NCI-H526 (cell line): ENCODE measurements around the gene CCDC152.
A peak's percentile ranks its signal among the peaks of the same experiment; 100 is the strongest.

Experiments used
- DNase-seq, 2 experiments: peaks; one replicate each; lab custom pipeline; 2025; lab: John Stamatoyannopoulos, UW

CCDC152 gene

DNA sequence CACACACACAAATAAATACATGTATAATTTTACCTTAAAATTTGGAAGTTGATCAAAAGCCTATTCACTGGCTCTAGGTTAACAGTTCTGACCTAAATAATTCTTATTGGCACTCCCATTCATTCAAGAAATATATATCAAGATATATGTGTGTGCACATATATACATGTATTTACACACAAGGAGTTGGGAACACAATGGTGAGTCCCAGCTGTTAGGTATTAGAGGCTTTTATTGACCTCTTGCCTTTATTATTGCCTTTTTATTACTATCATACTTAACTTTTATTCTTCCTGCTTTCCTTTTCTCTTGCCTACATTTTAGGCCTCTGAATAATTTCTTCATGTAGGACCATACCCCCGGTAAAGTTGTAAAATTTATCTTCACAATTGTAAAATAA, 25.0 kb downstream of the CCDC152 start:
- DNase-seq: no peak

DNA sequence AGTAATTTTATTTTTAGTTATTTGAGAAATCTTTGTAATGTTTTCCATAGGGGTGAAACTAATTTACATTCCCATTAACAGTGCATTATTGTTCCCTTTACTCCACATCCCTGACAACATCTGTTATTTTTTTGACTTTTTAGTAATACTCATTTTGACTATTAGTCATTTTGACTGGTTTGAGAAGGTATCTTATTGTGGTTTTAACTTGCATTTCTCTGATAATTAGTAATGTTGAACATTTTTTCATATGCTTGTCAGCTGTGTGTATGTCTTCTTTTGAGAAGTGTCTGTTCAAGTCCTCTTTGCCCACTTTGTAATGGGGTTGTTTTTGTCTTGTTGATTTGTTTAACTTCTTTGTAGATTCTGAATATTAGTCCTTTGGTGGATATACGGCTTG, 27.5 kb downstream of the CCDC152 start:
- no peak for DNase-seq

DNA sequence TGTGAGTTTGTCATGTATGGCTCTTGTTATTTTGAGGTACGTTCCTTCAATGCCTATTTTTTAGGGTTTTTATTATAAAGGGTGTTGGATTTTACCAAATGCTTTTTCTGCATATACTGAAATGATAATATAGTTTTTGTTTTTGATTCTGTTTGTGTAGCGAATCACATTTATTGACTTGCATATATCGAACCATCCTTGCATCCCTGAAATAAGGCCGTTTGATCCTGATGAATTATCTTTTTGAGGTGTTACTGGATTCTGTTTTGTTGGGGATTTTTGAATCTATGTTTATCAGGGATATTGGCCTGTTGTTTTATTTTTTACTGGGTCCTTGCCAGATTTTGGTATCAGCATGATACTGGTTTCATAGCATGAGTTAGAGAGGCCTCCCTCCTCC, 29.1 kb downstream of the CCDC152 start:
- no peak for DNase-seq

DNA sequence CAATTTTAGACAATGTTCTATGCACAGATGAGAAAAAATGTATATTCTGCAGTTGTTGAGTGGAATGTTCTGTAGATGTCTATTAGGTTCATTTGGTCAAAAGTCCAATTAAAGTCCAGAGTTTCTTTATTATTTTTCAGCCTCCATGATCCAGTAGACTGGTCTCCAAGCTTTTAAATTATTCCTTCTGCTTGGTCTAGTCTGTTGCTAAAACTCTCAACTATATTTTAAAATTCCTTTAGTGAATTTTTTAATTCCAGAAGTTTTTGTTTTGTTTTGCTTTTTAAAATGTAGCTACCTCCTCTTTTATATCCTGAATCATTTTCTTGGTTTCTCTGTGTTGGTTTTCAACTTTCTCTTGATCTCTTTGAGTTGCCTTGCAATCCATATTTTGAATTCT, 30.5 kb downstream of the CCDC152 start:
- DNase-seq: no peak

DNA sequence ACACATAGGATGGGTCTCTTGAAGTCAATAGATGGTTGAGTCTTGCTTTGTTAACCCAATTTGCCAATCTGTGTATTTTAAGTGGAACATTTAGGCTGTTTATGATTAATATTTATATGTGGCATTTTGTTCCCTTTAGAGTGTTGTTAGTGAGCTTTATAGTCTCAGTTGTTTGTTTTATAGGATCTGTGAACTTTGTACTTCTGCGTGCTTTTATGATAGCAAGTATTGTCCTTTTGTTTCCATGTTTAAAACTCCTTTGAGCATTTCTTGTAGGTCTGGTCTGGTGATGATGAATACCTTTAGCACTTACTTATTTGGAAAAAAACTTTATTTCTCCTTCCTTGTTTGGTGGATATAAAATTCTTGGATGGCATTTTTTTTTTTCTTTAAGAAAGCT, 31.2 kb downstream of the CCDC152 start:
- no peak for DNase-seq

DNA sequence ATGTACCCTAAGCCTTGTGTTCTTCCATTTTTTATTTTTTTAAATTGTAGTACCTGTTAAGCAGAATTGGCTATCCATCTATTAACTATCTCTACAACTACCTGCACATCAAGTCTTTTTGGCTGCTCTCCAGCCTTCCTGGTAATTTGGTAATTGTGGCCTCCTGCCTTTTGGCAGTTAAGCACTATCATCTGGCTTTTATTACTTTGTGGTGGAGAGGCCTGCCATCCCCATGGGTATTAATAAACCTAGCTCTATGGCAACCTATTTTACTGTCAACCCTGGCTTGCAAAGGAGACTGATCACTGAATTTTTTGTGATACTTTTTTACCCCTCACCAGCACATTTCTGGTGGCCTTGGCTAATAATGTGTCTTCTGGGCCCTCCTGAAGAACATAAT, 34.5 kb downstream of the CCDC152 start:
- DNase-seq: peak in 1 of 2 experiments; percentile 20

DNA sequence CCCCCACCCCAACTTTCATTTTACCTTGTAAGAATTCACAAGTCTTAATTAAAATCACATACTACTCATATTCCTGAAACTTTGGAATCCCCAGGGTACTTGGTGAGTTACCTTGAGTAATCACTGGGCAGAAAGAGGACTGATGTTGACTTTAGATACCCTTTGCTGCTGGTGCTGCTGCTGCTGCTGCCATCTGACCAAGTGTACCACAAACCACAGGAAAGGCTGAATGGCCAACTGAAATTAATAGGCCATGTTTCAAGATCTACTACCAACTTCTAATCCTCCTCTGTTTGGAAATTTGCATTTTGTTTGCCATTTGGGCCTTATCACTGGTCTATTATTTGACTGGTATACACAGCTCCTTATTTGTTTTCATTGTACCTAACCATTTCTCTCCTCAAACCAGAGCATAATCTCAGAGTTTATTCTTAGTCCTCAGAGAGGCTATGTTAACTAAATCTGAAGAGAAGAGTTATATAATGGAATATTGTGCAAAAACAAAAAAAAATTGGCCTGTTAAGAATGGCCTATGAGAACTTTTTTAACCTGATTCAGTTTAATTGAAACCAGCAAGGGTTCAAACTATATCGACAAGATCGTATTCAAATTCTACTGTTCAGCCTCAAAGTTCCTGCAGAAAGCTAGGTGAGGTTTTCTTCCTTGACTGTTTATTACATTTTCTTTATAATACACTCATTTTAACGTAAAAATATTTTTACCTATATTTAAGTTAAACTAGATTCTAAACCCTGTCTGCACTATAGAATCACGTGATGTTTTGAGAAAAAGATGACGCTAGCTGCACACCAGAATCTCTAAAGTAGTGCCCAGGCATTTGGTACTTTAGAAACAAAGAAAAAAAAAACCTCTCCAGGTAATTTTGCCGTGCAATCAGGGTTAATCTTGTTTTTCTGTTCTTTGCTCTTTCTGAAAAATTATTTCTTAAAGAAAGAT, 41.9 kb downstream of the CCDC152 start:
- DNase-seq: peak in 1 of 2 experiments; percentile 19

DNA sequence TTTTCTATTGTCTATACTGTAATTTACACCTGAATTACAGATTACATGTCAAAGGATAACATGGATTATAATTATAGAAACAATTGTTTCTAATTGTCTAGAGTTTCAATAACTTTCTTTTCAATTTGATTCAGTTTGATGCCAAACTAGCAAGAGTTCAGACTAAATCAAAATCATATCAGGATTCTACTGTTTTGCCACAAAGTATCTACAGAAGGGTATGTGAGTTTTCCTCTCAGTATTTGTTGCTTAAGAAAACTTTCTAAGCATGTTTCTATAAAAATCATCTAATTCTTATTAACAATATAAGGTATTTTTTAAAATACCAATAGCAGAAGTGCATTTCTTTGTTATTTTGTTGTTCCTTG, 42.6 kb downstream of the CCDC152 start:
- DNase-seq: no peak

DNA sequence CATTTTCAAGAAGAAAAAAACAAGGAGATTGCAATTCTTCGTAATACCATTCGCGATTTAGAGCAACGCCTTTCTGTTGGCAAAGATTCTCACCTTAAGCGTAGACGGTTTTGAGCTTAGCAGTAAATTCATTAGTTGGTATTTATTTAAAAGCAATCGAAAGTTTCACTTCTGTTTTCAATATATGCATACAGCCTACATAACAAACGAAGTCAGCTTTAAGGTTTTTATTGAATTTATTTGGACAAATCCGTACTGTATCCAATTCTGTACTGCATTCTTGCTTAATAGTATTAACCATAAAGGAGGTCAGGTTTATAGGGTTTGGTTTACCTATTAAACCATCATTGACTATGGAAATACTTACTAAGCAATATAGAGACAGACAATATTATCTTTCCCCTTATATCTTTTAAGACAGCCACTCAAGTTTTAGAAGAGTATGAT, 43.1 kb downstream of the CCDC152 start:
- DNase-seq: no peak

DNA sequence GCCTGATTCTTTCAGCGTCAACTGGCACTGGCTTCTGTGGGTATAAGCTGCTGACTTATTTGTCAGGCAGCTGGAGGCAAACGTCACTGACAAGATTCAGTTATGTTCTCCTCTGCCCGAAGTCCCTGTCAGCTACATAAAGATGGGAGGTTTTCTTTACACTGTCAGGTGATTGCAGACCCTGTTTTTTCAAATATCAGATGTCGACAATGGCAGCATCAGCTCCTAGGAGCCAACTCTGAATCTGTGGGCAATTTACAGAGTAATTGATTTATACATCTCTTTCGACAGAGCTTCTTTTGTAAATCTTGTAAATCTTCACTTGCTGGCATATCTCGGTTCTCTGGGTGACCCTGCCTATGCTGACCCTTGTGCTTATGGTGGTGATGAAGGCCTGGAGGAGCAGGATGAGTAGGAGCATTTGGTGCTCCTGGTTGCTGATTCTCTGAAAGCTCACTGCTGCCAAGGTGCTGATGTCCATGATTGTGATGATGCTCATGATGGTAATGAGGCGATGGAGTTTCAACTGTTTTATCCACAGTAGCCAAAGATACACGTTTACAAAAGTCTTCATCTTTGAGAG, 44.2 kb downstream of the CCDC152 start:
- DNase-seq: no peak

DNA sequence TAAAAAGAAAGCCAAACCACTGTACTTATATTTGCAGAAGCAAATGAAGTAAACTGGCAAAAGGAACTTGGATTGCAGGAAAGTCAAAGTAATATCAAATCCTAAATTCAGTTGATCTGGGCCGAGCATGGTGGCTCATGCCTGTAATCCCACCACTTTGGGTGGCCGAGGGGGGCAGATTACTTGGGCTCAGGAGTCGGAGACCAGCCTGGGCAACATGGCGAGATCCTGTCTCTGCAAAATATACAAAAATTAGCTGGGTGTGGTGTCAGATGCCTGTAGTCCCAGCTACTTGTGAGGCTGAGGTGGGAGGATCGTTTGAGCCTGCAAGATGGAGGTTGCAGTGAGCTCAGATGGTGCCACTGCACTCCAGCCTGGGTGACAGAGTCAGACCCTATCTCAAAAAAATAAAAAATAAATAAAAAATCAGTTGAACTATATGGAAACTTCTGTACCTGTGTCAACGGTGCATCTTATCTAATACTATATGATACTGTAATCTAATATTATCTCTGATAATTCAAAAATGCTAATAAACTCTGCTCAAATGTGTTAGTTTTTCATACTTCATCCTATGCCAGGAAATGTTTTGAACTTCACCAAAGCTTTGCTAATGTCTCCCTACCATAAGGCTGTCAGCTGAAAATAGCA, 45.0 kb downstream of the CCDC152 start:
- no peak for DNase-seq

DNA sequence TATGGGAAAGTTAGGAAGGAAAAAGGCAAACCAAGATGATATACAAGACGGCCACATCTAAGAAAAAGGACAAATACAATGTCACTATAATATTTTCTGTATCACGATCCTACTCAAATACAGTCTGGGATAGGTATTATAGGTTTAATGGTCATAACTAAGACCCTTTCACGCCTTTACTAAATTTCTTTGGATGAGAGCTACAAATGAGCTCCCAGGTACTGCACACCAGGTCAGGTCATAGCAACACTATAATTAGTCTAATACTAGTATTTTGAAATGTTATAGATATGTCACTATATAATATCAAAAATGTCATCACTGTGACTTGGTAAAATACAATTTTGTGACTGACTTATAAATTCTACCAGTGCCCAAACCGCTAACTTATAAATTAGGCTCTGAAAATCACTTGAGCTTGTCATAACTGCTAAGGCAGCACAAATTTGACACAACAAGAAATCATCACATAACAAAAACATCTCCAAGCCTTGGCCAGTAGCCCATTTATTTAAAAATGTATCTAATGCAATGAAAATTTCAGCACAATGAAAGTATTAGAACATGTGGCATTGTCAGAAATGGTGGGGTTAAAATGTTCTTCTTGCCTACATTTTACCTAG, 48.2 kb downstream of the CCDC152 start:
- no peak for DNase-seq

DNA sequence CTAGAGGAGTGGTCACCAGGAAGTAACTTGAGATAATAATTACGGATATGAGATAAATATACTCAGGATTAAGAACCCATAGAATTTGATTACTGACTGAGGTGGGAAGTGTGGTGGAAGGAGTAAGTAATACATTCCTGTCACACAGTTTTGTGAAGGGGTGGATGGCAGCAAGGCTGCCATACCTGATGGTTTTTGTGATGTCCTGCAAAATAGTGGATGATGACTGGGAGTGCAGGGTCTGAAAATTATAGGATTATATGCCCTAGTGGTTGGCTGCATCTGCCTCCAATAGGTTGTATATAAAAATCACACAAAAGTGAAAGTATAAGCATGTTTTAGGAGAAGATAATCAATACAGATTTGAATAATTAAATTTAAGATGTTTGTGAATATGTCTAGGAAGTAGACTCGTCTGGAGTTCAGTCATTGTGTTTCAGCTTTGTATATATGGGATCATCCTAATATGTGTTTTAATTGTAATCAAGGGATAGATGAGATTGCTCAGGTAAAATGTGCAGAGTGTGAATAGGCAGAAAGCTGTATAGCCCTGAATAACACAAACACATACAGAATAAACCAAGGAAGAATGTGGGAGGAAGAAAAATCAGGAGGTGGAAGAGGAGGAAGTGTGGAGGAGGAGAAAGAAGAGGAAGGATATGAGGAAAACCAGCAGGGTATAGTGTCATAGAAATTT, 49.5 kb downstream of the CCDC152 start:
- no peak for DNase-seq

DNA sequence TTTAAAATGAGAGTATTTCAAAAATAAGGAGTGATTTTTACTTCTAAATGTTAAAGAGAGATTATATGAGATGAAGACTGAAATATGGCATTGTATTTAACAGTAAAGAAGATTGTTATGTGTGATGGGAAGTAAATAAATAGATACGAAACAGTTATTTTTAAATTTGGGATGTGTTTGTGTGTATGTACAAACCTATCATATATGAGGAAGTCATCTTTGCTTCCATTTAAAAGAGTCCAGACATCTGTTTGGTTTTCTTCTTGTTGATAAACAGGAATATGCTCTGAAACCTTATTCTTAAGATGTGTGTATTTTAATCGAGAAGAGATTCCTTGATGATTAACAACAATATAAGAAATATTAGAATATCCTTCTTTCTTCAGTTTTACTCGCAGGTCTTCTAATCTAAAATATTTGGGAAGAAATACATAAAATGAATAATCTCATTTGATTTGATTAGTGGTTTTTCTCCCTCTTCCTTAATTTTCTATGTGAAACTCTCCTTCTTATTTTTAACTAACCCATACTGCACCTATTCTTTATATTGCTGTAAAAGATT, 50.2 kb downstream of the CCDC152 start:
- no peak for DNase-seq

DNA sequence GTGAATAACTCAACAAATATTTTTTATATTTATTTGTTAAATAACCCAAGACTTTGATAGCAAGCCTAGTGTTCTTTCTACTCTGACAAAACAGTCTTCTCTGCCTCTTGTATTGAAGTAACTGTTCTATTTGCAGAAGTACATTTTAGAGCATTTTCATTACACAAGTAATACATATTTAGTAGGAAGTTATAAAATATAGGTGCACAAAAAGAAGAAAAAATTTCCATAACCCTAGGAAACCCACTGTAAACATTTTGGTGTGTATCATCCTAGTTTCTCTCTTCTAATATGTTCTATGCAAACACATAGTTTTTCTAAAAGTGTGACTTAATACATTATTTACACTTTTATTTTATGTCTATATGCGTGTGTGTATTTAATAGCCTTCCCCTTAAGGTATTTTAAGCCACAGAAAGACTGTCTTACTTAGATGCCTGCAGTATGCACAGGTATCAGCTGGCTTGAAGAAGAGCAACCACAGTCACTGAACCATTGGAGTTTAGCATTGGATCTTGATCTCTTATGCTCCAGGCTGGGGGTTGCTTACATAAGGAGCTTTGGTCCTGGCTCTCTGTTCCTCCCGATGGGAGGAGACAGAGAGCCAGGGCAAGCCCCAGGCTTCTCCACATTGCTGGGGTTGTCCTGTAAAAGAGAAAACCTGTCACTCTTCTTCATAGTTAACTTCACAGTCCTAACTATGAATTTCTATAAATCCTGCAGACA, 51.3 kb downstream of the CCDC152 start:
- peak in 1 of 2 experiments; percentile 3 for DNase-seq

DNA sequence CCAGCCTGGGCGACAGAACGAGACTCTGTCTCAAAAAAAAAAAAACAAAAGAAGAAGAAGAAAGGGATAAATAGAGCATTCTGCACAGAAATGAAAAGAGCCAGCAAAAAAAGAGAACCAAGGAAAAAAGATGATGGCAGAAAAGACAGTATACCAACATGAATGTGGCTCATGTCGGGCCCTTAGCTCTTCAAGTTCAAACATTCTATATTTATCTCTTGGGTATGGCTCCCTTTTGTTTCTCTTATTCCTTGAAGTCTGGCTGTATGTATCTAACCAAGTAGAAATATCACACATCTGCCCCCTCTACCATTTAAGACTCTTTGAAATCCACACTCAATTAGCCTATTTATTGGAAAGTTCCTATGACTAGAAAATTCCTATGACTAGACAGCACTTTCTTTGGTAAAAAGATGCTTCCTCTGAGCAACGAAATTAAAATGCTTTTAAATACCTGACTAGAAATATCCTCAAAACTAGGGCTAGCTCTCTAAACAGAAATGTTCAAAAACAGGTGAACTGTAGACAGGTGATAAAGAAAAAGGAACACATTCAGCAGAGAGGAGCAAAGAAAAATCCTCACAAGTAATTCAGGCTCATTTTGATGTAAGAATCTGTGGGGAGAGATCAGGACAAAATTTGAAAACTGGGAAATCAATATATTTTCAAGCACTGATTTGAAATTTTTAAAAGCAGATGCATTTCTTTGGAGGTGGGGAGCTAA, 52.4 kb downstream of the CCDC152 start:
- DNase-seq: no peak

DNA sequence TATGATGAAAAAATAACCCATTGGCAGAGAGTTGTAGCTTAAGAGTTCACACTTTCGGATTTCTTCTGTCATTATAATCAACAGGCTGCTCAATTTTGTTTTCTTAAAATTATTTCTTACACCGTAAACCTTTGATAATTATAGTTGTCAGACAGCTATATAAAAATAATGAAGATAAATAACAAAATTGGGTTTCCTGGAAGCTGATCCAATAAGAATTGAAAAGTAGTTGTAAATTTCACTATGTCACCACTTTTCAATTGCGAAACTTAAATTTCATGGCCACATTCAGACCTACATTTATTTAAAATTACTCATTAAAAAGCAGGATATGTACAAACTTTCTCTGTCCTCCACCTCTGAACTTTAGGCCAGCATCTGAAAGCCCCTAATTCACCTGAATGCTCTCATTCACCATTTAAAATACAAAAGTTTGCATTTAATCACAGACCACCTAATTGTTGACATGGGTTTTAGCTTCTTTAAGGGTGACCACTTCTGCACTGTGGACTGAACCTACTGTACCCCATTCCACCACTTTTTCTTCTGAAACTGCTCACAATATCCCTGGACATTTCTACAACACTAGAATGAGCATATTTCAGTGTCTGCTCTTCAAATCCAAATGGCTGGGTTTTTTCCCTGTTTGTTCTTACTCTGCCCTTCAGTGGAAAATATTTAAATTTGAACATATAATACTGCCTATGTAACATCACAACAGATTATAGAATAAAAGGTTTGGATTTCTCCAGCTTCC, 54.4 kb downstream of the CCDC152 start:
- peak in 1 of 2 experiments; percentile 62 for DNase-seq

DNA sequence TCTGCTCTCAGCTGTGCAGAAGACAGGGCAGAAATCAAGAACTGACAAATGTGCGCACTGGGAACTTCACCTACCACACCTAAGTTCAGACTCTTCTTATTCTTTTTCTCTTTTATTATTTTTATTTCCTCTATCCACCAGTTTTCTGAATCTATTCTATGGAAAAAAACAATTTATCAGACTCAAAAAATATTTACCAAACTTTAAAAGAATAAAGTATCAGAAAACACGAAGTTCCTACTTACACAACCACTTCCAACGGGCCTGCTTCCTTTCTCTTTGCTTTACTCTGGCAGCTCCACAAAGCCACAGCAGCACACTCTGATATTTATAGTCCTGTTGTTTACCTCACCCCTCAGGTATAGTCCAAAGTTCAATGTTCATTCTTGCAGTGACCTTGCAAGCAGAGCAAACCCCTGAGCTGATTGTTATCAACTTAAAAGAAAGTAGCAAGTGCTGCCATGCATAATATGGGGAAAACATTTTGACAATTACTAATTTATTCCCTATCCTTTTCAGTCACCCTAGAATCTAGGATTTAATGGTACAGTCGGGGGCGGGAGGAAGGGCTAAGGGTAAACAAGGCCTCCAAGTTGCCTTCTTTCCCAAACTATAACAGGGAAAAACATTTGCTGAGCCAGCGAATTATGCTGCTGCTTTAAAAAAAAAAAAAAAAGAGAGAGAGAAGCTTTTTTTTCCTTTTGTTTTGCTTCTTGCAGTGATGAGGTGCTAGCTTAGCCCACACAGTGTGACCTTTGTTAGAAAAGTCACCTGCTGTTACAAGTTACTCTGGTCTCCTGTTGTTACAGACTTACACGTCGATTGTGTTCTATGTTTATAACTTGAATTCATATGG, 55.2 kb downstream of the CCDC152 start, which contains the start of gene SELENOP:
Gene SELENOP (minus strand): TSS at position 302 of the 856 bp plus-strand sequence. CDS start 3,539 bp downstream, outside the sequence.
- peak; percentile 91 to 92 for DNase-seq
